HG03064 (cell line): ENCODE measurements around the gene PDZRN3.

Experiments
- ATAC-seq: cut with Tn5 transposase; IDR thresholded peaks from one replicate; pipeline ENCODE4 v1.9.1; 2021; ENCODE audit warnings: low read depth; ENCODE audit not compliant: unreplicated experiment

PDZRN3 gene

GRCh38 chr3:73499787-73500186 lies 125.0 kb downstream of the PDZRN3 start:
- ATAC-seq, result no peak

GRCh38 chr3:73498764-73499622 lies 125.7 kb downstream of the PDZRN3 start:
- no peak for ATAC-seq

GRCh38 chr3:73497646-73498406 lies 126.9 kb downstream of the PDZRN3 start:
- ATAC-seq, result no peak

GRCh38 chr3:73493543-73494308 lies 131.0 kb downstream of the PDZRN3 start:
- ATAC-seq, result no peak

GRCh38 chr3:73492186-73492585 lies 132.6 kb downstream of the PDZRN3 start:
- ATAC-seq, result no peak

- ATAC-seq, result no peak
Measured at GRCh38 chr3:73491287-73491662, 133.5 kb downstream of the PDZRN3 start.

GRCh38 chr3:73490453-73491286 lies 134.1 kb downstream of the PDZRN3 start:
- no peak for ATAC-seq

- ATAC-seq, result no peak
Measured at GRCh38 chr3:73485877-73486330, 138.8 kb downstream of the PDZRN3 start.

GRCh38 chr3:73484656-73485248 lies 140.0 kb downstream of the PDZRN3 start:
- no peak for ATAC-seq

- no peak for ATAC-seq
Measured at GRCh38 chr3:73481888-73482287, 142.9 kb downstream of the PDZRN3 start.

GRCh38 chr3:73480187-73480672 lies 144.5 kb downstream of the PDZRN3 start:
- no peak for ATAC-seq

GRCh38 chr3:73479325-73479724 lies 145.4 kb downstream of the PDZRN3 start:
- no peak for ATAC-seq

- ATAC-seq, result no peak
Measured at GRCh38 chr3:73478858-73479257, 145.9 kb downstream of the PDZRN3 start.

- no peak for ATAC-seq
Measured at GRCh38 chr3:73475717-73476116, 149.0 kb downstream of the PDZRN3 start.

GRCh38 chr3:73475175-73475574 lies 149.6 kb downstream of the PDZRN3 start:
- no peak for ATAC-seq

- ATAC-seq, result no peak
Measured at GRCh38 chr3:73474619-73475018, 150.1 kb downstream of the PDZRN3 start.

GRCh38 chr3:73473898-73474416 lies 150.8 kb downstream of the PDZRN3 start:
- ATAC-seq, result no peak

GRCh38 chr3:73473181-73473897 lies 151.4 kb downstream of the PDZRN3 start:
- ATAC-seq, result no peak
